HG03139 (cell line): Measurements from ENCODE around the gene CNTN1.

ENCODE experiments used
- ATAC-seq: cut with Tn5 transposase; IDR thresholded peaks from one replicate; pipeline ENCODE4 v1.9.1; 2021; ENCODE audit not compliant: unreplicated experiment

Gene CNTN1

DNA sequence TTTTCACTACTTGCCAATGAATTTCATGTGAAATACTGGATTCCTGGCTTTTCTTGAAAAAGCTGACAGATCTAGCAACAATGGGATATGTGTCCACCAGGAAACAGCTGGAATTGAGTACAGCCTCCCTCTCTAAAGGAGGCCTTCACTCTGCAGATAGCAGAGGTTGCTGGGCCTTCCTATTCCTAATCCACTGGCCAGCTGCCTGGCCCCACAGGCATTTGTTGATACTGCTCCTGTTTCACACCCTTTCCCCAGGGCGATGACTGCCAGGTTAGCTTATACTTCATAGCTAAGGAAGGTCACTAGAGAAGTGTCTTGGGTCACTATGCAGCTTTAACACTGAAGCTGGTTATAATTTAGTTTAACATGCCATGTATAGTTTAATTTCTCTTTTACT is 408.3 kb downstream of the CNTN1 start:
- no peak for ATAC-seq

DNA sequence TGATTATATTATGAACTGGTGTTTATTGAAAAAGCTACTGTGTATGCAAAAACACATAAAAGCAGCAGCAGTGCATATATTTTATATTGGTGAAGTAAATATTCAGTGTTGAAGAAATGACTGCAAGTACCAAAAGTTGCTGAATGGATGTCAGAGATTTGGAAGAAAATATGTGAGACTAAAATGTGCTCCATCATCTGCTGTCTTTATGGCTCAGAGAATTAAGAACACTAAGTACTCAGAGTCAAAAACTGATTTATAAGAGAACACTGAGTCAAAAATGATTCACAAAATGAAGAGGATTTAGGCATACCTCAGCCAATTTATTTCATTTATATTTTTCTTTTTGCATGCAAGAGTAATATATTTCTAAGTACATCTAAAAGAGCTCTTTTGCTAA is 409.6 kb downstream of the CNTN1 start:
- ATAC-seq = no peak

DNA sequence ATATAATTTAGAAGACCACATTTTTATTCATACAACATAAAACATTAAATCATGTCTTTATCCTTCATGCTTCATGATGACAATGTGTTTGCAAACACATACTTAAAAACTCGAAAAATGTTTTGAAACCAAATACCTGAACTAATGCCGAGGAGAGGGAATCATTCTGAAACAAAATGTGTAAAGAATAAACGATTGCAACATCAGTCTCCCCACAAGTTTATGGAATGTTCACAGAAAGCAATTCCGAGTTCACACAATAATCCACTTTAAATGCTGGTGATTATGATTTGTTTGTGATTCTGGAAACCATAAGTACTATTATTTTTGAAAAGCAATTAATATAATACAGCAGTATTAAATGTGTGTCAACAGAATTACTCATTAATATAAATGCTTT is 411.4 kb downstream of the CNTN1 start:
- no peak for ATAC-seq

DNA sequence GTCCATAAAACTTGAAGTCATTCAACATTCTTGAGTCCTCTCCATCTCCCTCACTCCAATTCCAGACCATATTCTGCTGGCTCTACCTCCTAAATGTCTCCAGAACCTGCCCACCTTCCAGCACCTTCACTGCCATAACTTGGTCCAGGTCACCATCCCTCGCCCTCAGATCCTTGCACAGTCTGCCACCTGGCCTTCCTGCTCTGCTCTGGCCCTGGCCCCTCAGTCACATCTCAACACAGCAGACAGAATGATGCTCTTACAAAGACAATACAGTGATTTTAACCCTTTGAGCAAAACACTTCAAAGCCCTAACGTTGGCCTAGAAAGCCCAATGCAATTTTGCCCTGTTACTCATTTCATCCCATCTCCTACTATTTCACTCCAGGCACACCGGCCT is 414.1 kb downstream of the CNTN1 start:
- ATAC-seq = no peak

DNA sequence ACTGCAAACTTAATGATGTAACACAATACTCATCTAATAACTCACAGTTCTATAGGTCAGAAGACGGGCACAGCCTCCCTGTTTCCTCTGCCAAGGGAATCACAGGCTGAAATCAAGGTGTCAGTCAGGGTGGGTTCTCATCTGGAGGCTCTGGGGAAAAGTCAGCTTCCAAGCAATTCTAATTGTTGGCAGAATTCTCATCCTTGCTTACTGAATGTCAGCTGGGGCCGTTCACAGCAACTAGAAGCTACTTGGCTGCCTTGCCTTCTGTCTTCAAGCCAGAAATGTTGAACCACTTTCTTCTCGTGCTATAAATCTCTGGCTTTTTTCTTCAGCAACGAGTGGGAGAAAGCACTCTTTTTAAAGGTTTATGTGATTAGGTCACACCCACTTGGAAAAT is 415.8 kb downstream of the CNTN1 start:
- no peak for ATAC-seq

DNA sequence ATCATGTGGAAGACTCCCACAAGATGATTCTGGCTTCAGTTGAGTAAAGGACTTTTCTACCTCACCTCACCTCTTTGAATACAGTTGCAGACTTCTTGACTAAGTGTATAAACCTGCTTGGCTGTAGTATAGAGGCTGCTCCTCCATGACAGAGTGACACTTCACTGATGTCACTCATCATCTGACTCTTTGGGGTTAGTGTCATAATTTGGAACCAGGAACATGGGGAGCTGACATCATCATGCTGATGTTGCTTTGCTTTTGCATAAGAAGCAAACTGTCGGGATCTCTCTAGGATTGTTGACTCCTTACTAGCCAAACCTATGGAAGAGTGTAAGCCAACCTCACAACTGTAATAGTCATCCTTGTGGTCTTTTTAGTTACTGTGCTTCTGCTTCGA is 420.7 kb downstream of the CNTN1 start:
- ATAC-seq = no peak

DNA sequence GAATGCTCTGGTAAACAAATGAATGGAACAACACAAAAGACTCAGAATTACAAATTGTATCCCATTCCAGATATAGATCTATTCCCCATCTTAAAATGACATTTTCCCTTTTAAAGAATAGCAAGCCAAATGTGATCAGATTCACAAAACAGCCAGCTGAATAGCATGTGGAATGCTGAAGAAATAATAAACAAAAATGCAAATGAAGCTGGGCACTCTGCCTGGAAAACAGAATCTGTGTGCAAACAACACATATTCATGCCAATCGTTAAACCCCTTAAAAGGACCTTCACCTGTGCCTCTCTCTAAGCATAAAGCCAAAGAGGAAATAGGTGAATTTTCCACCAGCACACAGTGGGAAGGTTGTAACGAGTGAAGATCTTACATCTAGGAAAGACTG is 428.0 kb downstream of the CNTN1 start:
- no peak for ATAC-seq

DNA sequence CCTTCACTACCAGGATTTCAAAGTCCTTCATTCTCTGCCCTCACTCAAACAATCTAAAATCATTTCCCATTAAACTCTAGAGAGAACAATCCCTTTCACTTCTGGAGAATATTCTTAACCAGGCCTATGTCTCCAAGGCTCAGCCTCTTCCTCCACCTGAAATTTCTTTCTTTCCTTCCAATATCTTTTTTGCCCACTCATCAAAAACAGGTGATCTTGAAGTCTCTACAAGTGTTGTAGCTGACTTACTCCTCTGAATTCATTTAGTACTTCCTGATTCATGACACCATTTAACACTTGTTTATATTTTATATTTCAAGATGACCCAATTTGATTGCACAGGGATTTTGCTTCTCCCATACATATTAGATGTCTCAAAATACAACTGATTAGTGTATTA is 429.1 kb downstream of the CNTN1 start:
- no peak for ATAC-seq
